Ovary (tissue), 9 donors: ENCODE measurements around the gene ARHGEF9. TPM values are rescaled to one million over a fixed set of nuclear protein-coding genes. Genes with fewer than 3 reads are reported as not detected.

Experiments
- DNase-seq, 5 donors: peaks; one replicate each; pipeline ENCODE4 v3.0.0-alpha.2; 2019 to 2020
- H3K27ac ChIP-seq, 2 donors: fragments of 200-600 bp; one replicate each; pipeline versions ENCODE4 v1.5.1 to v1.8.0; 2019 to 2022
- H3K27me3 ChIP-seq: fragments of 200-600 bp; one replicate; pipeline ENCODE4 v1.8.0; 2022
- H3K36me3 ChIP-seq: fragments of 200-600 bp; sonication (generic); one replicate; pipeline ENCODE4 v1.5.1; 2019
- H3K4me1 ChIP-seq: one replicate; pipeline ENCODE4 v1.8.1; 2013; ENCODE audit warnings: mild to moderate bottlenecking, moderate library complexity; ENCODE audit not compliant: insufficient read depth
- H3K4me3 ChIP-seq: fragments of 200-600 bp; sonication (generic); one replicate; pipeline ENCODE4 v1.5.1; 2017
- H3K9me3 ChIP-seq, 2 donors: fragments of 200-600 bp in 1 of 2; sonication (generic) in 1 of 2; one replicate each; pipeline versions ENCODE4 v1.5.1 to v1.8.1; 2013 to 2019; ENCODE audit warnings: mild to moderate bottlenecking in 1 of 2, moderate library complexity in 1 of 2
- EP300 ChIP-seq: sonication (generic); formaldehyde crosslinking; IDR thresholded peaks from one replicate; pipeline ENCODE4 v1.6.1; 2017; ENCODE audit warnings: antibody characterized with exemption
- POLR2A ChIP-seq: fragments of 450-650 bp; IDR thresholded peaks from one replicate; pipeline ENCODE4 v1.6.1; 2017; ENCODE audit warnings: antibody characterized with exemption, mild to moderate bottlenecking, moderate library complexity
- whole genome bisulfite sequencing, 3 donors: extraction: QIAGEN DNeasy Blood & Tissue Kit in 1 of 3; methylation state at CpG; one replicate each; pipeline versions ENCODE4 v1.1.5 to v1.1.7; 2013 to 2017; 5-methylcytosine and 5-hydroxymethylcytosine counted together
- intact Hi-C, 4 donors: fragments of 100-400 bp; cut with DNase I; formaldehyde crosslinking; loops; one replicate each; pipeline versions ENCODE4 v1.11.0 to v1.15.1; 2022 to 2023
- polyA plus RNA-seq, 2 donors: library from polyadenylated mRNA; stranded (reverse); fragments of 200-250 nt in 1 of 2; fragments of 350-450 nt in 1 of 2; fragmentation: Illumina TruSeq in 1 of 2; extraction: RNeasy Lipid Tissue Mini Kit (QIAGEN cat#74804) in 1 of 2; gene quantifications; one replicate each; pipeline ENCODE4 v1.2.3, GENCODE V29; 2013 to 2014
- total RNA-seq, 7 donors: library from RNA; depleted of rRNA in 2 of 7; stranded (reverse); fragments of >200 nt in 2 of 7; fragmentation: NEBNext Ultra II Directional in 3 of 7; extraction: Animal tissue kit (Norgen Biotek cat#: 25700) in 3 of 7; gene quantifications; one replicate each; pipeline versions ENCODE4 v1.1.0 to v1.2.4, GENCODE V29; 2016 to 2023
- TF ChIP-seq, protein P1 (sequence below), 3 donors: fragments of 450-650 bp in 2 of 3; fragments of 200-600 bp in 1 of 3; IDR thresholded peaks; one replicate each; pipeline versions ENCODE4 v1.5.1 to v1.8.0; 2016 to 2022; ENCODE audit warnings: antibody characterized with exemption in 3 of 3, mild to moderate bottlenecking in 1 of 3
- donor health status: DM: no; HTN: no; CAD: no; lungs with moderate emphysema.
- donor health status: DM: no; HTN: no; CAD: no.
- donor health status: Bipolar disorder and iron deficiency.
- donor health status: DM: yes; HTN: yes; CAD: no.
- donor health status: DM: no; HTN: no; CAD: no.
- donor health status: DM: yes; HTN: yes; CAD: no.

Gene ARHGEF9
- total and polyA plus RNA-seq, 9 donors = 13.4 to 32.2 (median 24.1) TPM

DNA sequence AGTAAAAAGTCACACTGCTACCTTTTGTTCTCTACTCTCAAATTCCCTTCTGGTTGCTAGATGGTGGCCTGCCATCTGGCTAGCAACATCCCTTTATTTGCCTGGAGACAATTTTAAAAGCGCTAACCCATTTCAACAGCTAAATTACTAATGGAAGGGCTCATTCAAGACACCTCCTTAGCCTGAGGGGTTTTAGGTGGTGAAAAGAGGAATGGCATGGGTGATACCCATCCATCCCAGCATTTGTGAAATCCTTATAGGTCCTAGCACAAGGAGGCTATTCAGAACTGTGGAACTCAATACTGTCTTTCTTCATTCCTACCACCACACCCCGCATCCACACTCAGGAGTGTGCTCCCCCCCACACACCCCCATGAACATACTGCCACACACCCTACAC, 33.5 kb downstream of the ARHGEF9 start:
- intact Hi-C loops = no loop called here
- H3K9me3 ChIP-seq = no peaks in the 10 kb centered on the region
- no peaks in the 10 kb centered on the region for H3K27me3 ChIP-seq
- peaks cover 9% of the 10 kb centered on the region for H3K4me1 ChIP-seq
- no peaks in the 10 kb centered on the region for H3K36me3 ChIP-seq
- DNase-seq = no peak
- WGBS, 3 donors = 66 to 74% (median 68%) methylated on average over 2 of the region's 2 CpGs
- TF ChIP-seq EP300 (no peak), POLR2A (no peak)
- TF ChIP-seq, protein P1, sequence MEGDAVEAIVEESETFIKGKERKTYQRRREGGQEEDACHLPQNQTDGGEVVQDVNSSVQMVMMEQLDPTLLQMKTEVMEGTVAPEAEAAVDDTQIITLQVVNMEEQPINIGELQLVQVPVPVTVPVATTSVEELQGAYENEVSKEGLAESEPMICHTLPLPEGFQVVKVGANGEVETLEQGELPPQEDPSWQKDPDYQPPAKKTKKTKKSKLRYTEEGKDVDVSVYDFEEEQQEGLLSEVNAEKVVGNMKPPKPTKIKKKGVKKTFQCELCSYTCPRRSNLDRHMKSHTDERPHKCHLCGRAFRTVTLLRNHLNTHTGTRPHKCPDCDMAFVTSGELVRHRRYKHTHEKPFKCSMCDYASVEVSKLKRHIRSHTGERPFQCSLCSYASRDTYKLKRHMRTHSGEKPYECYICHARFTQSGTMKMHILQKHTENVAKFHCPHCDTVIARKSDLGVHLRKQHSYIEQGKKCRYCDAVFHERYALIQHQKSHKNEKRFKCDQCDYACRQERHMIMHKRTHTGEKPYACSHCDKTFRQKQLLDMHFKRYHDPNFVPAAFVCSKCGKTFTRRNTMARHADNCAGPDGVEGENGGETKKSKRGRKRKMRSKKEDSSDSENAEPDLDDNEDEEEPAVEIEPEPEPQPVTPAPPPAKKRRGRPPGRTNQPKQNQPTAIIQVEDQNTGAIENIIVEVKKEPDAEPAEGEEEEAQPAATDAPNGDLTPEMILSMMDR (IDR thresholded peaks at IDR 0.05) = no peak
- no peak overlapping the region for H3K27ac ChIP-seq
- no peak overlapping the region for H3K4me3 ChIP-seq

- H3K4me1 ChIP-seq = peaks cover 9% of the 10 kb centered on the region
- 12 to 20% (median 20%) methylated on average over 3 of the region's 3 CpGs for WGBS, 3 donors
- H3K9me3 ChIP-seq = no peaks in the 10 kb centered on the region
- no peak overlapping the region for H3K4me3 ChIP-seq
- no peaks in the 10 kb centered on the region for H3K27me3 ChIP-seq
- peak overlapping the region in 1 of 2 donors; percentile 29 for H3K27ac ChIP-seq
- DNase-seq = no peak
- TF ChIP-seq, protein P1 (IDR thresholded peaks at IDR 0.05) = no peak
- no peak for TF ChIP-seq EP300
- TF ChIP-seq POLR2A = no peak
- no peaks in the 10 kb centered on the region for H3K36me3 ChIP-seq
- intact Hi-C loops = no loop called here
Measured at GRCh38 chrX:63750811-63751210, 34.2 kb downstream of the ARHGEF9 start.

DNA sequence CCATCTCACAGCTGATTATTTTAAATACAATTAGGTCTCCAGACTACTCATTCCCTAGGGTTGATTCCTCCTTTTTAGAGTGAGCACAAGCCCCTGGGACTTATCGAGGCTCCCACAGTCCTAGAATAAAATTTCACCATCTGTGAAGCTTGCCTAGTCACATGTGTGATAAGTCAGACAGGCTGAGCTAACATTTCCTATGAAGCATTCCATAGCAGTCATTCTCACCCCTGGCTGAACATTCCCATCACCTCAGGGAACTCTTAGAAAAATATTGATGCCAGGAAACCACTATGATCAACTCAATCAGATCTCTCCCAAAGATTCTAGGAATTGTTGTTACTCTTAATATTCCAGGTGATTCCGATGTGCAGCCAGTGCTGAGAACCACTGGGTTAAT, 37.7 kb downstream of the ARHGEF9 start:
- H3K9me3 ChIP-seq = no peaks in the 10 kb centered on the region
- WGBS, 3 donors = 21 to 28% (median 27%) methylated on average over 2 of the region's 2 CpGs
- no peak for TF ChIP-seq POLR2A
- TF ChIP-seq EP300 = no peak
- TF ChIP-seq, protein P1 (IDR thresholded peaks at IDR 0.05) = no peak
- H3K36me3 ChIP-seq = no peaks in the 10 kb centered on the region
- no peak for DNase-seq
- H3K4me1 ChIP-seq = peaks cover 7% of the 10 kb centered on the region
- H3K4me3 ChIP-seq = no peak overlapping the region
- no peak overlapping the region for H3K27ac ChIP-seq
- no peaks in the 10 kb centered on the region for H3K27me3 ChIP-seq
- intact Hi-C loops = no loop called here

- H3K36me3 ChIP-seq = no peaks in the 10 kb centered on the region
- intact Hi-C loops = no loop called here
- no peak overlapping the region for H3K4me3 ChIP-seq
- H3K9me3 ChIP-seq = no peaks in the 10 kb centered on the region
- no peak for DNase-seq
- no peak for TF ChIP-seq EP300
- no peak for TF ChIP-seq POLR2A
- TF ChIP-seq, protein P1 (IDR thresholded peaks at IDR 0.05) = no peak
- WGBS, 3 donors = 56 to 72% (median 70%) methylated on average over 3 of the region's 3 CpGs
- H3K4me1 ChIP-seq = peaks cover 6% of the 10 kb centered on the region
- no peaks in the 10 kb centered on the region for H3K27me3 ChIP-seq
- no peak overlapping the region for H3K27ac ChIP-seq
Measured at GRCh38 chrX:63746715-63747114, 38.3 kb downstream of the ARHGEF9 start.

DNA sequence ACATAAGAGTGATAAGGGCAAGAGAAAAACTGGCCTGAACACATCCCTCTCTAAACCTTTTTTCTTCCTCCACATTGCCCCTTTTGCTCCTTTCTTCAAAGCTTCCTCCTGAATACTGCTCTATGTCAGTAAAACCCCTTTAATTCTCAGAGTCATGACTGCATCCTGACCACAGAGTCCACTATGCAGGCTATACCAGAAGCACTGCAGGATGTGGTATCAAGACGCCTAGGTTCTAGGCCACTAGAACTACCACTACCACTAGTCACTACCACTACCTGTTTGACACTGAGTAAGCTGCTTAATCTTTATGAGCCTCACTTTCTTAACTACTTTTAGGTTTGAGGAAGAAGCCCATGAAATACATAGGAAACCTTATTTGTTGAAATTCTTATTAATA, 38.7 kb downstream of the ARHGEF9 start:
- Histone ChIP-seq H3K27ac (no peak overlapping the region), H3K27me3 (no peaks in the 10 kb centered on the region), H3K9me3 (no peaks in the 10 kb centered on the region), H3K4me1 (peaks cover 4% of the 10 kb centered on the region), H3K36me3 (no peaks in the 10 kb centered on the region), H3K4me3 (no peak overlapping the region)
- TF ChIP-seq EP300 (no peak), POLR2A (no peak)
- TF ChIP-seq, protein P1 (IDR thresholded peaks at IDR 0.05) = no peak
- 66 to 81% (median 81%) methylated on average over 1 of the region's 1 CpG for WGBS, 3 donors
- intact Hi-C loops = no loop called here
- no peak for DNase-seq
